ENCODE results near the gene CDH4. TPM values are rescaled to one million over a fixed set of nuclear protein-coding genes. Genes with fewer than 3 reads are reported as not detected.

CDH4 gene
- total RNA-seq, 1 experiment from 2014 or later = 0.13 TPM

DNA sequence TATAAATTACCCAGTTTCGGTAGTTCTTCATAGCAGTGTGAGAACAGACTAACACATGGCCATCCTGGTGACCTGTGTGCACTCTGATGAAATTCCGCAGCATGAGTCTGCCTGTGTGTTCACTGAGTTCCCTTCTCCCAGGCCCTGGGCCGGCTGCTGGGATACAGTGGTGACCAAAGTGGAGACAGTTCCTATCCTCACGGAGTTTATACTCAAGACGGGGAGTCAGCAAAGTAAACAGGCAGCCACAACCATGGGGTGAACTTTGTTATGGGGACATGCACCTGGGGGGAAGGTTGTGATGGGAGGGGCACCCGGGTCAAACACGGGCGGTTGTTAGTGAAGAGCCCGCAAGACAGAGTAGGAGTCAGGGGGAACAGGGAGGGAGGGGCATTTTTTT, 202.0 kb downstream of the CDH4 start:
- peak in 1 of 2 experiments; percentile 22 for DNase-seq (ENCODE audit: low read depth in 1 of 2, low spot score in 2 of 2)
- Histone ChIP-seq H3K4me3 (no peak overlapping the region), H3K9me3 (replicated peaks) (no peaks in the 10 kb centered on the region), H3K27me3 (replicated peaks) (0 out of 2 replicates have a peak, but pooled peaks cover 2% of the 10 kb centered on the region), H3K27ac (no peak overlapping the region), H3K36me3 (no peaks in the 10 kb centered on the region), H3K4me1 (replicated peaks) (no peaks in the 10 kb centered on the region)

DNA sequence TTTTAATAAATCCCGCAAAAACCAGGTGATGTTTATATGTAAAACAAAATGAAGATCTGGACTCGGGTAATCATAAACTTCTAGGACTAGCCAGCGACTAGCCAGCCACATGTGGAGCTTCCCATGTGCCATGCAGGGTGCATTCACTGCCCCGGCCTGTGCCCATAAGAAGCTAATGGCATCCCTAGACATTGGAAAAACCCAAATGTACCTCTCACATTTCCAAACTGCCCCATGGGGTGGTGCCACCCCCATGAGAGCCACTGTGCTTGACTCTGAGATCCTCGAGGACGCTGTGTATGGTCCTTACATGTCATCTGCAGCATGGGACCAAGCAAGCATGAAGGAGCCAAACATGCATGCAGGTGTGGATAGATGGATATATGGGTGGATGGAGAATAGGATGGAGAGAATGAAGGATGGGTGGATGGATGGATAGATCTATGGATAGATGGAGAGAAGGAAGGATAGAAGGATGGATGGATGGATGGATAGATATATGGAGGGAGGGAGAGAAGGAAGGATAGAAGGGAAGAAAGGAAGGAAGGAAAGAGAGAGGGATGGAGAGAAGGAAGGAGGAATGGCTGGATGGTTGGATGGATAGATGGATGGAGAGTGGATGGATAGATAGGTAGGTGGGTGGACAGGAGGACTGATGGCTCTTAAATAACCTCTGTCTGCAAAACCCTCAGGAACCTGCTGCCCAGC, 203.6 kb downstream of the CDH4 start:
- Histone ChIP-seq H3K4me3 (no peak overlapping the region), H3K9me3 (replicated peaks) (no peaks in the 10 kb centered on the region), H3K36me3 (no peaks in the 10 kb centered on the region), H3K27ac (no peak overlapping the region), H3K4me1 (replicated peaks) (no peaks in the 10 kb centered on the region), H3K27me3 (replicated peaks) (0 out of 2 replicates have a peak, but pooled peaks cover 2% of the 10 kb centered on the region)
- no peak for DNase-seq (ENCODE audit: low read depth in 1 of 2, low spot score in 2 of 2)

DNA sequence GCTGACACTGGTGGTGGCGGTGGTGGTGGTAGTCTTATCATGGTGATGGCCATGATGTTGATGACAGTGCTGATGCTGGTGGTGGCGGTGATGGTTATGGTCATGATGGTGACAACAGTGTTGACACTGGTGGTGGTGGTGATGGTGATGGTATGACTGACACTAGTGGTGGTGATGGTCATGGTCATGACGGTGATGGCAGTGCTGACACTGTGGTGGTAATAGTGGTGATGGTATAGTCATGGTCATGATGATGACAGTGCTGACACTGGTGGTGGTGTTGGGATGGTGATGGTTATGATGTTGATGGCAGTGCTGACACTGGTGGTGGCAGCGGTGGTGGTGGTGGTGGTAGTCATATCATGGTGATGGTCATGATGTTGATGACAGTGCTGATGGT, 205.7 kb downstream of the CDH4 start:
- Histone ChIP-seq H3K4me1 (replicated peaks) (no peaks in the 10 kb centered on the region), H3K4me3 (no peak overlapping the region), H3K9me3 (replicated peaks) (no peaks in the 10 kb centered on the region), H3K27me3 (replicated peaks) (no peaks in the 10 kb centered on the region), H3K36me3 (no peaks in the 10 kb centered on the region), H3K27ac (no peak overlapping the region)
- DNase-seq (ENCODE audit: low read depth in 1 of 2, low spot score in 2 of 2) = no peak

DNA sequence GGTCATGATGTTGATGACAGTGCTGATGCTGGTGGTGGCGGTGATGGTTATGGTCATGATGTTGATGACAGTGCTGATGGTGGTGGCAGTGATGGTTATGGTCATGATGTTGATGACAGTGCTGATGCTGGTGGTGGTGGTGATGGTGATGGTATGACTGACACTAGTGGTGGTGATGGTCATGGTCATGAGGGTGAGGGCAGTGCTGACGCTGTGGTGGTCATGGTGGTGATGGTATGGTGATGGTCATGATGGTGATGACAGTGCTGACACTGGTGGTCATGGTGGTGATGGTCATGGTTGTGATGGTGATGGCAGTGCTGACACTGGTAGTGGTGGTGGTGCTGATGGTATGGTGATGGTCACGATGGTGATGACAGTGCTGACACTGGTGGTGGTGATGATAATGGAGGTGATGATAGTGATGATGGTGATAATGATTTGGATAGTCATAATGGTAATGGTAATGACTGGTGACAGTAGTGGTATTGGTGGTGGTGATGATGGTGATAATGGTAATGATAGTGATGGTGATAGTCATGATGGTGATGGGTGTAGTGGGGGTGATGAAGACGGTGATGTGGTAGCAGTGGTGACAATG, 206.2 kb downstream of the CDH4 start:
- no peak overlapping the region for H3K4me3 ChIP-seq
- DNase-seq (ENCODE audit: low read depth in 1 of 2, low spot score in 2 of 2) = no peak
- no peak overlapping the region for H3K27ac ChIP-seq
- H3K4me1 ChIP-seq (replicated peaks) = no peaks in the 10 kb centered on the region
- H3K36me3 ChIP-seq = no peaks in the 10 kb centered on the region
- H3K9me3 ChIP-seq (replicated peaks) = no peaks in the 10 kb centered on the region
- H3K27me3 ChIP-seq (replicated peaks) = no peaks in the 10 kb centered on the region

DNA sequence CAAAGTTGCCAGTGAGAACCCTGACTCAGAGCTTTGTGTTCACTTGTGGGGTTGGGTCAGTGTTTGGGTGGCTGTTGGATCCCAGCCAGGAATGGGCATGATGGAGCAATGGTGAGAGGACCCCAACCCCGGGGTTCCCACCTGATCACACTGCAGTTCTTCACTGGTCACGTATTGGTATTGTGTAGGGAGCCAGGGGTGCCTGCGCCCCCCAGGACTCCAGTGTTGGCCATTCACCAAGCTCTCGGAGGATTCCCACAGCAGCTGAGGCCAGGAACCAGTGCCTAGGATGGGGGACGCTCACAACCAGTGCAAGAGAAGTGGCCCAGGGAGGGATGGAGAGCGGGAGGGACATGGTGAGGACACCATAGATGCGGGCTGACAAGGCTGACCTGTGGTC, 207.2 kb downstream of the CDH4 start:
- Histone ChIP-seq H3K4me3 (no peak overlapping the region), H3K27ac (no peak overlapping the region), H3K36me3 (no peaks in the 10 kb centered on the region), H3K4me1 (replicated peaks) (no peaks in the 10 kb centered on the region), H3K9me3 (replicated peaks) (no peaks in the 10 kb centered on the region), H3K27me3 (replicated peaks) (no peaks in the 10 kb centered on the region)
- DNase-seq (ENCODE audit: low read depth in 1 of 2, low spot score in 2 of 2) = no peak

DNA sequence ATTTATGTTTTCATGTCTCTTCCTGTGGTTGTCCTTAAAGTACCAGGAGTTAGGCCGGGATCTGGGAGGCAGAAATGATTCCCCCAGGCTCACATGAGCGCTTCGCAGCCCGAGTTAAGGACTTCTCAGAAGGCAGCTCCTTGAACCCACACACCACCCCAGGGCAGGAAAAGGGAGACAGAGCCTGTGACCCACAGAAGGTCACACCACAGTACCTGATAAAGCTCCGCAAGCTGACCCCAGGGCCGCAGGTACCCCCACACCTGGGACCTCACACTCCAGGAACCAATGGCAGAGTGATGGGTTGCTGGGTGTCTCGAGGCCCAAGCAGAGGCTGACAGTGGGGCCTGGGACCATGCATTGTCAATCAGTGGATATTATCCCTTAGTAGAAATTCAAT, 207.6 kb downstream of the CDH4 start:
- no peak overlapping the region for H3K4me3 ChIP-seq
- no peaks in the 10 kb centered on the region for H3K4me1 ChIP-seq (replicated peaks)
- H3K27ac ChIP-seq = no peak overlapping the region
- no peaks in the 10 kb centered on the region for H3K9me3 ChIP-seq (replicated peaks)
- H3K36me3 ChIP-seq = no peaks in the 10 kb centered on the region
- no peak for DNase-seq (ENCODE audit: low read depth in 1 of 2, low spot score in 2 of 2)
- no peaks in the 10 kb centered on the region for H3K27me3 ChIP-seq (replicated peaks)

DNA sequence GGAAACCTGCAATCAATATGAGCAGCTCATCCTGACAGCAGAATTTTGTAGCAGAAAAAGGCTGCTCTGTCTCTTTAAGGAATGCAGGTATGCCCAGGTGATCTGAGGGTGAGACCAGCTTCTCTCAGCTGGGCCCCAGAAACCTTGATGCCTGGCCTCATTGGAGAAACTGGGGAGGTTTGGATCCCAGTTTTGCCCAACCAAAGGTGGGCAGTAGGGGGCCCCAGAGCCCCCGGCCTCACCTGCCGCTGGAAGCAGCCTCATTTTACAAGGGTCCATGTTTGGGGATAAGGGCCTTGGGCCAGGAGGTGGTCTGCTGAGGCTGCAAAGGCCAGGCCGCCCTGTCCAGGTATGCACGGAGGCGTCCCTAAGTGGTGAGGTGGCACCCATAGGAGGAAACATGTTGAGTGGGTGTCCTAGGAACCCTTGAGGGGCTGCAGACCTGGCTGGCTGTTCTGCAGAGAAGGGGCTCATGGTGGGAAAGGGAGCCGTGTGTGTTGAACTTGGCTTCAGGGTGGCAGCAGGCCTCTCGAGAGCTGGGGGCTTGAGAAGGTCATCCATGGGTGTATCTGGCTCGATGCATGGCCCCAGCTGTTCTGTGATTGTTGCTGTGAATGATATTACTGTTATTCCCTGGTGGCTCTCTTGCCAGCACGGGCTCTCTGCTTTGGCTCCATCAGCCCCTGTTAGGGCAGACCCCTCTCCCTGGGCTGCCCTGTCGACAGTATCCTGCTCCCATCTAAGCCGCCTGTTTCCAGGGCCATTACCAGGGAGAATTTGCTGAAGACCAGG, 208.4 kb downstream of the CDH4 start:
- Histone ChIP-seq H3K36me3 (no peaks in the 10 kb centered on the region), H3K4me1 (replicated peaks) (no peaks in the 10 kb centered on the region), H3K9me3 (replicated peaks) (no peaks in the 10 kb centered on the region), H3K27me3 (replicated peaks) (no peaks in the 10 kb centered on the region; the same call in 1 of the 2 replicates), H3K27ac (no peak overlapping the region), H3K4me3 (no peak overlapping the region)
- DNase-seq (ENCODE audit: low read depth in 1 of 2, low spot score in 2 of 2) = no peak

DNA sequence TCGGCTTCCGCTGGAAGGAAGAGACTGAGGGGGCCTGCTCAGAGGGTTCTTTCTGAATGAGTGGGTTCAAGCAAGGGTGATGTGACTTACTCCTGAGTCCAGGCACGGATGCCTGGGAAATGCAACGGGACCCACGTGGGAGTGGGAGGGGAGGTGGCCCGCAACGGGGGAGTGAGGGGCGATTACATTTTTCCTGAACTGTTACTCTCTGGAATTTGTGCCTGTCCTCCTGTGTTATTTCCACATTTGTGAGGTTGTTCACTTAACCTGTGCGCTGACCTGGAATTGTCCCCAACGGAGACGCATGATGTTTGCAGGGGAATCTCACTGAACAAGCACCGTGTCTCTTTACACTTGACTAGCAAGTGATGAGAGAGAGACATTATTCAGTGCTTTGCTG, 209.4 kb downstream of the CDH4 start:
- H3K36me3 ChIP-seq = no peaks in the 10 kb centered on the region

DNA sequence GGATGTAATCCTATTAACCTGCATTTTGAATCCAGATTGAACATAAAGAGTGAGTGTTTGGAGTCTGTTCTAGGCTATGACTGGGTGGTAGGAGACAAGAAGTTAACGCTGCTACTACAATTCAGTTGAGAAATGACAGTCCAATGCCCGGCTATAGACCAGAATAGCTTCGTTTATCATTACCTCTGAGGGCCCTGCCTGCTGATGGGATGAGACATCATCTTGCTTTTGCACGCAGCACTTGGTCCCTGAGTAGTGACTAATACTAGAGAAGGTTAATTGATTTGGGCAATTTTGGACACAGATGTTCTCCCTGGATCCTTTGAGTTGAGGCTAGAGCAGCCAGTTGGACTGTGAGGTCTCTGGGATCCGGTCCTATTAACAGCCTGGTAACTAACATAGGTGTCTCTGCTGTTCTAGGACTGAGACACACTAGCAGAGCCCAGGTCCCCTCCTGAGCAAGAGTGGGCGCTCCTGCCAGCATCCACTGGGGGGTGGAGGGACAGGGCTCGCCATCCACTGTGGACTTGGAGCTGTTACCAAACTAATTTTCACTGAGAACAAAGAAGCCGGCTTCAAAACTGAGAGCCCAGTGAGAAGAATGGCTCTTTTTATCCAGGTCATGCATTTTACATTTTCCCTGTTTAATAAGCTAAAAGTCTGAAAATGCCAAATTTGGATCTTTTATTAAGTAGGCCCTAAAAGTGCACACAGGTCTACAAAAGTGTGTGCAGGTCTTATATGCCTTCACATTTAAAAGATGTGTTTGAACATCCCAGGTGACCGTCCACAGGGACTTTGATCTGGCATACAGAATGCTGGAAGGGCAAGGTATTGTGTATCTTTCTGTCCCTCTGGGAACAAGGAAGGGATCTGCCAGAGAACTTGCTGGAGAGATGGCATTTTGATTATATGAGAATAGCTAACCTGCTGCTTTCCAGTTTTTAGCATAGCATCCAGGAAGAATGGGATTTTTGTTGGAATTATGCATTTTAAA, 212.5 kb downstream of the CDH4 start:
- Histone ChIP-seq H3K27me3 (replicated peaks) (no peaks in the 10 kb centered on the region; the same call in 1 of the 2 replicates), H3K9me3 (replicated peaks) (no peaks in the 10 kb centered on the region; the same call in 1 of the 2 replicates), H3K4me1 (replicated peaks) (no peaks in the 10 kb centered on the region), H3K36me3 (no peaks in the 10 kb centered on the region), H3K4me3 (no peak overlapping the region), H3K27ac (no peak overlapping the region)
- no peak for DNase-seq (ENCODE audit: low read depth in 1 of 2, low spot score in 2 of 2)

More for the DNA sequence above, 209.4 kb downstream of the CDH4 start:
- no peak overlapping the region for H3K4me3 ChIP-seq
- H3K4me1 ChIP-seq (replicated peaks) = no peaks in the 10 kb centered on the region
- no peak for DNase-seq (ENCODE audit: low read depth in 1 of 2, low spot score in 2 of 2)
- H3K27me3 ChIP-seq (replicated peaks) = no peaks in the 10 kb centered on the region; the same call in 1 of the 2 replicates
- no peaks in the 10 kb centered on the region for H3K9me3 ChIP-seq (replicated peaks)
- no peak overlapping the region for H3K27ac ChIP-seq

DNA sequence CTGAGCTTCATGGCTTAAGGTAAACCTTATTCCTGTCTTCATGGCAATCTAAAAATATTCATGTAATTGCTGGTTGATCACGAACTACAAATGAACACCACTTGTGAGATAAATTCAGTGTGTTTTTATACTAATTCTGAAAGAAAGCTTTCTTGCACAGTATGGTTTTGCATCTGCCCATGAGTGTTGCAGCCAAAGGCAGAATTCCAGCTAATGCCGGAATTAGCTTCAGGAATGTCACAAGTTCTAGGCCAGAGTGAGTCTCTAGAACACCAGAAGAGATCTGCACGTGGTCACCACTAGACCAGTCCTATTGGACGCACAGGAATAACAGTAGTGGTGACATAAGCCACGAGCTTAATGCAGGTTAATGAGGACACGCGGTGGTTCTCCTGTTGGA, 223.7 kb downstream of the CDH4 start:
- no peaks in the 10 kb centered on the region for H3K4me1 ChIP-seq (replicated peaks)
- H3K36me3 ChIP-seq = no peaks in the 10 kb centered on the region
- H3K9me3 ChIP-seq (replicated peaks) = no peaks in the 10 kb centered on the region
- no peak overlapping the region for H3K4me3 ChIP-seq
- H3K27me3 ChIP-seq (replicated peaks) = peaks cover 18% of the 10 kb centered on the region; the same call in 1 of the 2 replicates
- DNase-seq (ENCODE audit: low read depth in 1 of 2, low spot score in 2 of 2) = no peak
- H3K27ac ChIP-seq = no peak overlapping the region

DNA sequence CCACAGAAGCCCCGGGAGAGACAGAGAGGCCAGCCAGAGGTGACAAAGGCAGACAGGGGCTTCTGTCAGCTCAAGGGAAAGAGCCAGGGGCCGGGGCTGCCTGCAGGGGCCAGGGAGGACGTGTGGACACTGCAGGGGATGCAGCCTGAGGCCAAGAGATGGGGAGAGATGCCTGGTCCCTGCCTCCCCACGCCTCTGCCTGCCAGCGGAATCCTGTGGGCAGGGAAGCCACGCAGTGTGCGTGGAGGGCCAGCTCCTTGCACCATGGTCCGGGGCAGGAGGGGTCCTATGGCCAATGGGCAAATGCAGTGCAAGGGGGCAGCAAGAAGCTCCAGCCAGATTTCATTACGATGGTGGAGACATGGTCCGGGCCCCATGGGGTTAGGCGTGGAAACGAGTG, 224.9 kb downstream of the CDH4 start:
- Histone ChIP-seq H3K27ac (no peak overlapping the region), H3K4me1 (replicated peaks) (no peaks in the 10 kb centered on the region), H3K36me3 (no peaks in the 10 kb centered on the region), H3K27me3 (replicated peaks) (peaks cover 18% of the 10 kb centered on the region; the same call in 1 of the 2 replicates), H3K4me3 (no peak overlapping the region), H3K9me3 (replicated peaks) (no peaks in the 10 kb centered on the region)
- DNase-seq (ENCODE audit: low read depth in 1 of 2, low spot score in 2 of 2) = no peak

DNA sequence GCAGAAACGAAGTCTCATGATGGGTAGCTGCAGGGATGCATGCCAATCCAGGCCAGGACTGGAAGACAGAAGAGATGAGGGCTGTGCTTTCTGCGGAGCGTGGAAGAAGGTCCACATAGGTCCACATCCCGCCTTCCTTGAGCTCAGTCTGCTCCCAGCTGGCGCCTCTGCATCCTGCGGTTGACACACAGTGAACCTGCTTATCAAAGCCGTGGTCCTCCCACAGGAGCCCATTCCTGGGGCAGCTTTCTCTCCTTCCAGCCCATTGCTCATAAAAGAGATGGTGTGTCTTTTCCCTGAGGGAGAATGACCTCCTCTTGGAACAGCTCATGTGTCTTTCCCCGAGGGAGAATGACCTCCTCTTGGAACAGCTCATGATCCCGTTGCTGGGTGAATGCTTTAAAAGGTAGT, 225.4 kb downstream of the CDH4 start:
- H3K4me3 ChIP-seq = no peak overlapping the region
- no peak for DNase-seq (ENCODE audit: low read depth in 1 of 2, low spot score in 2 of 2)
- no peaks in the 10 kb centered on the region for H3K9me3 ChIP-seq (replicated peaks)
- peaks cover 14% of the 10 kb centered on the region; the same call in 1 of the 2 replicates for H3K27me3 ChIP-seq (replicated peaks)
- no peaks in the 10 kb centered on the region for H3K36me3 ChIP-seq
- no peaks in the 10 kb centered on the region for H3K4me1 ChIP-seq (replicated peaks)
- H3K27ac ChIP-seq = no peak overlapping the region

DNA sequence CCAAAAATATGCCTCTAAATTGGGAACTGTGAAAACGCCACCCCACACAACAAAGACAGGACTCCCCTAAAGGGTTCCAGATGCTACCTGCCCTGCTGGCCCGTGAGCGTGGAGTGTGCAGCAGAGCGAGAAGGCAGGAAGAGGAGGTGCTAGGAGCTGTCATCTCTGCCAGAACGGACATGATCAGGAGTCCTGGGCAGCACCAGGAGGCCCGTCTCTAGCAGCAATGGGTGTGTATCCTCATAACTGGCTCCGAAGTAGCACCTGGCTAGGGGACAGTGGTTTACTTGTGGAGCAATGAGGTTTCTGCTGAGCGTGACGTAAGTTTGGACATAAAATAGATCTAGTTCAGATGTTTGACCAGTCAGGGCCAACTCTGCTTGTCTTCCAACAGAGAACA, 226.0 kb downstream of the CDH4 start:
- Histone ChIP-seq H3K36me3 (no peaks in the 10 kb centered on the region), H3K9me3 (replicated peaks) (no peaks in the 10 kb centered on the region), H3K27me3 (replicated peaks) (peaks cover 13% of the 10 kb centered on the region; the same call in 1 of the 2 replicates), H3K27ac (no peak overlapping the region), H3K4me1 (replicated peaks) (no peaks in the 10 kb centered on the region), H3K4me3 (no peak overlapping the region)
- DNase-seq (ENCODE audit: low read depth in 1 of 2, low spot score in 2 of 2) = no peak
